Stimulated activated CD4-positive, alpha-beta T cell treated with anti-CD3 and anti-CD28 coated beads, Interleukin-15, amount 100 ng/mL, for 1 hour (primary cell): ENCODE measurements around the gene CENPF.

Source experiments
- DNase-seq, 2 donors: peaks; one replicate each; pipeline ENCODE4 v3.0.0-alpha.2; 2020; ENCODE audit warnings: low read depth in 1 of 2, low spot score in 1 of 2

Gene CENPF

DNA sequence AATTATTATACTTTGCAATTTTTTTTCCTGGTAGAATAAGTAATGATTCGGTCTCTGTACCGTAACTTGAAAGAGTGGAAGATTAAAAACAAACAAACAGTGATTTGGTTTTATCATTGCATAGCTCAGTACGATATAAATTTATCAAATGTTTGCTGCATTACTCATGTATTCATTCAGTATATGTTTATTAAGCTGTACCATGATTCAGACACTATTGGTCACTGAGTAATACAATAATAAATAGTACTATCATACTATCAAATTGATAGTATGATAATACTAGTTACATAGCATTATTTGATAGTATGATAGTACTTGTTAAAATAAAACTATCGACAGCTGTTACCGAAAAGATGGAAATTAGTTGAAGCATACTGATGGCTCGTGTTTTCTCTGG lies 12.1 kb downstream of the CENPF start:
- no peak for DNase-seq

GRCh38 chr1:214615871-214616270 lies 12.9 kb downstream of the CENPF start:
- no peak for DNase-seq

- no peak for DNase-seq
These were observed 14.3 kb downstream of the CENPF start for GRCh38 chr1:214617246-214617645.

DNA sequence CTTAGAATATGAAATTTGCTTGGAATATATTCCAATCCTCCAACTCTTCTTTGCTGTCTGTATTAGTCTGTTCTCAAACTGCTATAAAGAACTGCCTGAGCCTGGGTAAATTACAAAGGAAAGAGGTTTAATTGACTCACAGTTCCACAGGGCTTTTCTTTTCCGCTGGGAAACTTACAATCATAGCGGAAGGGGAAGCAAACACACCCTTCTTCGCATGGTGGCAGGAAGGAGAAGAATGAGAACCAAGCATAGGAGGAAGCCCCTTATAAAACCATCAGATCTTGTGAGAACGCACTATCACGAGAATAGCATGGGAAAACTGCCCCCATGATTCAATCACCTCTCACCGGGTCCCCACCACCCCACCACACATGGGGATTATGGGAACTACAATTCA lies 14.8 kb downstream of the CENPF start:
- DNase-seq: no peak

- no peak for DNase-seq
These were observed 18.2 kb downstream of the CENPF start for GRCh38 chr1:214621236-214621635.

GRCh38 chr1:214623430-214623829 lies 20.4 kb downstream of the CENPF start:
- DNase-seq: no peak

DNA sequence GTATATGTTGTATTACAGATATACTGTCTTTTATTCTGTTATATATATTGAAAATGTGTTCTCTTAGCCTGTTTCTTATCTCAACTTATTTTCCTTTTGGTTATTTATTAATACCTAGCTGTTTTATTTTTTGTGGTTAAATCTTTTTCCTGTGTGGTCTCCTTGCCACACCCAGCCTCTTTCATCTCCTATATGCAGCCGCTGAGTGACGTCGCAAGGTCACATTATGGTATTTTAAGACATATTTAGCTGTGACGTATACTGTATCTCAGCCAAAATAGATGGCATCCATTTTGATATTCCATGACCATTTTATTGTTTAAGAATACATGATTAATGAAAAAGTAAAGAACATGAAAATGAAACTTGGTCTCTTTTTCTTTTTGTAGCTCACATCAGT lies 29.1 kb downstream of the CENPF start:
- DNase-seq: no peak

DNA sequence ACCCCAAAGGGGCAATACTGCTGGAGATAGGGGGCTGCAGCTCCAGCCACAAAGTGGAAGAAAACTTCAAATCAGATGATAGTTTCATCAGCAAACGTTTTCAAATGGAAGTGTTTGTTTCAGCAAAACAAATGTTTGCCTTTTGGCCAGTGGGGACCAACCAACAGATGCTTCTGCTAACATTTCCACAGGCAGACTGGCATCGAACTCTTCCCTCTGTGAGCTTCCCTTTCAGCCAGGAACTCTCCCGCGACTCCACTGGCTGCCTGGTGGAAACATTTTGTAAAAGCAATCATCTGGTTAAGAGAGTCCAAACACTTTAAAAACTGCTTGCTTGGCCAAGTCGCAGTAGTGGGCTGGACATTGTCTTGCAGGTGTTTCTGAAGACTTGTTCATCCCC lies 30.7 kb downstream of the CENPF start:
- no peak for DNase-seq

DNA sequence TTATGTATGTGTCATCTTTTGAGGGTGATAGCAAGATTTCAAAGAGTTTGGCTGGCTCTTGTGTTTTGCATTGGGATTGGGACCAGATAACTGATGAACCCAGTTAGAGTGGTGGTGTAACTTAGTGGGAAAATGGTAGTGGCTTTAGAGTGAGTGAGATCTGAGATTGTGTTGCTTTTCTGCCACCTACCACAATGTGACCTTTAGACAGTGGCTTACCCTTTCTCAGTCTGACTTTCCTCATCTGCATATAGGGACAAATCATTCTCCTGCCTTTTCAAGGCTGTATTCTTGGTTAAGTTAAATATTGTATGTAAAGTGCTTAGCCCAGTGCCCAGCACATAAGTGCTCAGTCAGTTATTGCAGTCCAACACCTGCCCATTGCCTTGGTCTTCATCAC lies 31.3 kb downstream of the CENPF start:
- DNase-seq: no peak

DNA sequence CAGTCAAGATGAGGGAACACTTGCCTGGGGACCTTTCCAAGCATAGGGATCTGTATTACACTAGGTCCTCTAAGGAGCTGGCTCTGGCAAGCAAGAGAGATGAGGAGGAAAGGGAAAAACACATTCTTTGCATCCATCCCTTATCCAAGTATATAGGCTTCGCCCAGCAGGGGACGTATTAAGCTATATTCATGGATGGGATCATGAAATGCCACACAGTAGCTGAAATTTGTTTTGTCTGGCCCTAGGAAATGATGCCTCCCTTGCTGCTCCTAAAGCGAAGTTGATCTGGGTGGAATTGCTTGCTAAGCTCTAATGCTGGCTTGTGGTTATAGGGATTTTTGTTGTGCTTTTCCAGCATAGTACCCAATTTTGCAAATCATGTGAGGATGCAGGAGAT lies 32.1 kb downstream of the CENPF start:
- DNase-seq: no peak

- DNase-seq: no peak
These were observed 32.5 kb downstream of the CENPF start for GRCh38 chr1:214635506-214635905.

- DNase-seq: no peak
These were observed 33.4 kb downstream of the CENPF start for GRCh38 chr1:214636436-214636835.

DNA sequence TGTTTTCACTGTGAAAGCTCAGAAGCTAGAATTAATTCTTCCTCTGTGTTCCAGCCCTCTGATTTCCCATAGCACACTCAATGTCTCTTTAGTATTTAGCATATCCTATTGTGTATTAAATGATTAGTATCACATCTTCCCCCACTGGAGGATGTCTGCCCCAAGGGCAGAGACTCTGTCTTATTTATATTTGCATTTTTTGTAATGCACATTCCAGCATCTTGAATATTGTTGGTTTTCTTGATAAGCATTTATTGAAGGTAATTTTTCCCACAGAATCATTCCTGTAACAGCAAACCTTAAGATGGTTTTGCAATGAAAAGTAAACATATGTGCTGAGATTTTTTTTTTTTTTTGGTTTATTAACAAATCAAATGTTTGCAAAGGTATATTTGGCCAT lies 34.1 kb downstream of the CENPF start:
- no peak for DNase-seq

DNA sequence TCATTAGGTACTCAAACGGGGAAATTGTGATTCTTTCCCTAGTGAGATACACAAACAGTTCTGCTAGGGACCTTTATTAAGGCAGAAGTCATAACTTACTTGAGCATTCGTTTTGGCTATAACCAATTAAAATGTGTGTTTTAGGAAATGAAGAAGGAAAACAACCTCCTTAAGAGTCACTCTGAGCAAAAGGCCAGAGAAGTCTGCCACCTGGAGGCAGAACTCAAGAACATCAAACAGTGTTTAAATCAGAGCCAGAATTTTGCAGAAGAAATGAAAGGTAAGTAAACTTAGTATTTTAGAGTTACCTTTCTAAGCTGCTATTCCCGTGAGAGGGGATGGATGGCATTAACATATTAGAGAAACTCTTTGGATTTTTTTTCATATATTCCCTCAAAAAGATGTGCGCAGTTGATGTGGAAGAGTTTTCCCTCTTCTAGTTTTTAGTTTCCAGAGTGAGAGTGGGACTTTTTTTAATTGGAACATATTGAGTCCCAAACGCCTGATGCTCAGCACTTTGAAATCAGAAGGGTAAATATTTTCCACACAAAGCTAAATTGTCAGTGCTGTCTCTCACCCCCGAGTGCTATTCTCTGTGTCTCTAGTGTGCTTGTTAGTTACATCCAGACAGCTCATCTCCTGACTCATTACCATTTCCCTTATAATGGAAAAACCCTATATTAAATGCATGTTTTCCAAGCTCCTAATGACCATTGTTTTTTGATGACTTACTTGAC lies 34.9 kb downstream of the CENPF start:
- DNase-seq: no peak

DNA sequence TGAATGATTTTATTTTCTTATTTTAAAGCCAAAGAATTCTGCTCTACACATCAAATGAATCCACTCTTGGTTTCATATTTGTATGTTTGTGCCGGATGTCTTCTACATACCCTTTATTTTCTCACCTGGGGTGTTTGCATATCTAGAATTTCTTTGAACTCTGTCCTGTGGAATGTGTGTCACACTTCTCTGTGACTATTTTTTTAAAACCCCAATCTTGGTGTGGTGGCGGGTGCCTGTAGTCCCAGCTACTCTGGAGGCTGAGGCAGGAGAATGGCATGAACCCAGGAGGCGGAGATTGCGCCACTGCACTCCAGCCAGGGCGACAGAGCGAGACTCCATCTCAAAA lies 35.4 kb downstream of the CENPF start:
- DNase-seq: no peak

- no peak for DNase-seq
These were observed 36.0 kb downstream of the CENPF start for GRCh38 chr1:214638997-214639396.

- no peak for DNase-seq
These were observed 37.6 kb downstream of the CENPF start for GRCh38 chr1:214640431-214641213.

DNA sequence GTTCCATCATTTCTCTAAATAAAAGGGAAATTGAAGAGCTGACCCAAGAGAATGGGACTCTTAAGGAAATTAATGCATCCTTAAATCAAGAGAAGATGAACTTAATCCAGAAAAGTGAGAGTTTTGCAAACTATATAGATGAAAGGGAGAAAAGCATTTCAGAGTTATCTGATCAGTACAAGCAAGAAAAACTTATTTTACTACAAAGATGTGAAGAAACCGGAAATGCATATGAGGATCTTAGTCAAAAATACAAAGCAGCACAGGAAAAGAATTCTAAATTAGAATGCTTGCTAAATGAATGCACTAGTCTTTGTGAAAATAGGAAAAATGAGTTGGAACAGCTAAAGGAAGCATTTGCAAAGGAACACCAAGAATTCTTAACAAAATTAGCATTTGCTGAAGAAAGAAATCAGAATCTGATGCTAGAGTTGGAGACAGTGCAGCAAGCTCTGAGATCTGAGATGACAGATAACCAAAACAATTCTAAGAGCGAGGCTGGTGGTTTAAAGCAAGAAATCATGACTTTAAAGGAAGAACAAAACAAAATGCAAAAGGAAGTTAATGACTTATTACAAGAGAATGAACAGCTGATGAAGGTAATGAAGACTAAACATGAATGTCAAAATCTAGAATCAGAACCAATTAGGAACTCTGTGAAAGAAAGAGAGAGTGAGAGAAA lies 38.4 kb downstream of the CENPF start:
- DNase-seq: no peak

DNA sequence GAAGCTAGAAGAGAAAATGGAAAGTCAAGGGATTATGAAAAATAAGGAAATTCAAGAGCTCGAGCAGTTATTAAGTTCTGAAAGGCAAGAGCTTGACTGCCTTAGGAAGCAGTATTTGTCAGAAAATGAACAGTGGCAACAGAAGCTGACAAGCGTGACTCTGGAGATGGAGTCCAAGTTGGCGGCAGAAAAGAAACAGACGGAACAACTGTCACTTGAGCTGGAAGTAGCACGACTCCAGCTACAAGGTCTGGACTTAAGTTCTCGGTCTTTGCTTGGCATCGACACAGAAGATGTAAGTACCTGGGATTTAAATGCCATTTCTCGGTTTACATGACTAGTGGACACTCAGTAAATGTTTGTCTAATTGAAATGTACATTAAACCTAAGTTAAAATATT lies 40.0 kb downstream of the CENPF start:
- no peak for DNase-seq

- DNase-seq: no peak
These were observed 42.7 kb downstream of the CENPF start for GRCh38 chr1:214645712-214646111.

DNA sequence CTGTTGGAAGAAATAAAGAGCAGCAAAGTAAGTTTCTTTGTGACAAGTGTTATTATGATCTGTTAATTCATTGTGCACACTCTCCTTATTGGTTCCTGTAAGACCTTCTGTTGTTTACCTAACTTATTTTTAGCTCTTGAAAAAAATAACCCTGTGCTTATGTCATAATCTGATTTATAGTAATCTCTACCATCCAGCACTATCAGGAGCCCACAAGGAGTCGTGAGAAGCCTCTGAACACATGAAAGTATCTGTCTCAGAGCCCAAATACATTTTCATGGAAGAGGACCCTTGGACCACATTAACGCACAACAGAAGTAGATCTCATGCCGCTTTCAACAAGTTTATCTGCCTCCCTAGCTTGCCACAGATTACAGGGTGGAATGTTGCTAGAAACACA lies 45.8 kb downstream of the CENPF start:
- DNase-seq: no peak

GRCh38 chr1:214649607-214650006 lies 46.6 kb downstream of the CENPF start:
- DNase-seq: no peak
